Prostate gland (tissue), 2 donors: ENCODE results near the gene RUNX2. TPM values are rescaled to one million over a fixed set of nuclear protein-coding genes. Genes with fewer than 3 reads are reported as not detected.

Experiments
- DNase-seq: peaks from one replicate; pipeline ENCODE4 v3.0.0-alpha.2; 2019; ENCODE audit warnings: low spot score
- H3K27ac ChIP-seq, 2 donors: fragments of 200-600 bp; sonication (generic); 2 replicates each; pipeline ENCODE4 v1.5.1; 2017 to 2019
- H3K27me3 ChIP-seq: fragments of 200-600 bp; sonication (generic); replicated peaks from 2 replicates; pipeline ENCODE4 v1.5.1; 2019; ENCODE audit not compliant: insufficient read depth
- H3K36me3 ChIP-seq, 2 donors: fragments of 200-600 bp; sonication (generic); 1 replicate in 1 of 2; 2 replicates in 1 of 2; pipeline versions ENCODE4 v1.5.1 to v1.8.1; 2017 to 2019
- H3K4me1 ChIP-seq: fragments of 200-600 bp; sonication (generic); replicated peaks from 2 replicates; pipeline ENCODE4 v1.5.1; 2019
- H3K4me3 ChIP-seq, 2 donors: fragments of 200-600 bp; sonication (generic); 2 replicates each; pipeline ENCODE4 v1.5.1; 2017 to 2019
- H3K9me3 ChIP-seq: fragments of 200-600 bp; sonication (generic); 2 replicates; pipeline ENCODE4 v1.5.1; 2017
- CTCF ChIP-seq, 4 experiments: fragments of 200-600 bp in 2 of 4; fragments of 450-650 bp in 2 of 4; sonication (generic) in 2 of 4; IDR thresholded peaks; 1 replicate in 3 of 4; 2 replicates in 1 of 4; pipeline ENCODE4 v1.5.1; 2016 to 2019; ENCODE audit warnings: antibody characterized with exemption in 4 of 4, mild to moderate bottlenecking in 2 of 4, moderate library complexity in 2 of 4
- POLR2A ChIP-seq: fragments of 450-650 bp; IDR thresholded peaks from one replicate; pipeline ENCODE4 v1.6.1; 2016; ENCODE audit warnings: antibody characterized with exemption, mild to moderate bottlenecking
- POLR2AphosphoS5 ChIP-seq: sonication (generic); formaldehyde crosslinking; IDR thresholded peaks from one replicate; pipeline ENCODE4 v1.6.1; 2017; ENCODE audit warnings: antibody characterized with exemption
- WGBS: methylation state at CpG from one replicate; pipeline ENCODE4 v1.1.5; 2018; 5-methylcytosine and 5-hydroxymethylcytosine counted together
- intact Hi-C: fragments of 100-400 bp; cut with DNase I; formaldehyde crosslinking; loops from one replicate; pipeline ENCODE4 v1.14.2; 2022
- total RNA-seq, 2 donors: library from RNA; depleted of rRNA; stranded (reverse); fragments of >200 nt; gene quantifications; one replicate each; pipeline ENCODE4 v1.1.0, GENCODE V29; 2016

Gene RUNX2
- total RNA-seq, 2 donors from 2014 or later: 9.2 to 10.7 TPM

- H3K27ac ChIP-seq: no peak overlapping the region
- intact Hi-C loops: no loop called here
- H3K4me1 ChIP-seq: no peaks in the 10 kb centered on the region
- WGBS: 96% methylated on average over 1 of the region's 1 CpG
- no peaks in the 10 kb centered on the region for H3K27me3 ChIP-seq
- H3K36me3 ChIP-seq: no peaks in the 10 kb centered on the region
- DNase-seq: no peak
- no peaks in the 10 kb centered on the region for H3K9me3 ChIP-seq
- no peak overlapping the region for H3K4me3 ChIP-seq
- TF ChIP-seq POLR2AphosphoS5 (no peak), POLR2A (no peak), CTCF (IDR thresholded peaks at IDR 0.05) (no peak)
Measured at GRCh38 chr6:45351667-45352066, 23.5 kb downstream of the RUNX2 start.

GRCh38 chr6:45353654-45354053, 25.5 kb downstream of the RUNX2 start:
- H3K27ac ChIP-seq: no peak overlapping the region
- no peak overlapping the region for H3K4me3 ChIP-seq
- H3K9me3 ChIP-seq: no peaks in the 10 kb centered on the region
- intact Hi-C loops: no loop called here
- no peaks in the 10 kb centered on the region for H3K4me1 ChIP-seq
- H3K36me3 ChIP-seq: no peaks in the 10 kb centered on the region
- WGBS: 90% methylated on average over 2 of the region's 2 CpGs
- no peaks in the 10 kb centered on the region for H3K27me3 ChIP-seq
- TF ChIP-seq POLR2A (no peak), POLR2AphosphoS5 (no peak), CTCF (IDR thresholded peaks at IDR 0.05) (no peak)
- DNase-seq: no peak

GRCh38 chr6:45364466-45364865, 36.3 kb downstream of the RUNX2 start:
- Histone ChIP-seq H3K4me3 (no peak overlapping the region), H3K27ac (no peak overlapping the region), H3K9me3 (no peaks in the 10 kb centered on the region), H3K27me3 (no peaks in the 10 kb centered on the region), H3K4me1 (no peaks in the 10 kb centered on the region), H3K36me3 (no peaks in the 10 kb centered on the region)
- intact Hi-C loops: no loop called here
- DNase-seq: no peak
- no peak for TF ChIP-seq POLR2AphosphoS5
- TF ChIP-seq CTCF (IDR thresholded peaks at IDR 0.05): no peak
- TF ChIP-seq POLR2A: no peak

GRCh38 chr6:45365036-45365435, 36.9 kb downstream of the RUNX2 start:
- Histone ChIP-seq H3K4me3 (no peak overlapping the region), H3K4me1 (no peaks in the 10 kb centered on the region), H3K27me3 (no peaks in the 10 kb centered on the region), H3K27ac (no peak overlapping the region), H3K9me3 (no peaks in the 10 kb centered on the region), H3K36me3 (no peaks in the 10 kb centered on the region)
- WGBS: 98% methylated on average over 1 of the region's 1 CpG
- no peak for TF ChIP-seq POLR2AphosphoS5
- no peak for TF ChIP-seq POLR2A
- TF ChIP-seq CTCF (IDR thresholded peaks at IDR 0.05): no peak
- DNase-seq: no peak
- intact Hi-C loops: no loop called here

GRCh38 chr6:45366534-45366933, 38.4 kb downstream of the RUNX2 start:
- no peak for DNase-seq
- TF ChIP-seq POLR2A: no peak
- TF ChIP-seq CTCF (IDR thresholded peaks at IDR 0.05): no peak
- no peak for TF ChIP-seq POLR2AphosphoS5
- H3K4me3 ChIP-seq: no peak overlapping the region
- no peaks in the 10 kb centered on the region for H3K9me3 ChIP-seq
- H3K27ac ChIP-seq: no peak overlapping the region
- WGBS: 91% methylated on average over 1 of the region's 1 CpG
- H3K4me1 ChIP-seq: no peaks in the 10 kb centered on the region
- intact Hi-C loops: no loop called here
- H3K36me3 ChIP-seq: no peaks in the 10 kb centered on the region
- H3K27me3 ChIP-seq: no peaks in the 10 kb centered on the region
